ENCODE results near the gene TTC7B. TPM values are rescaled to one million over a fixed set of nuclear protein-coding genes. Genes with fewer than 3 reads are reported as not detected.
A peak's percentile ranks its signal among the peaks of the same experiment; 100 is the strongest.

TTC7B gene
- total and polyA plus RNA-seq, 12 donors: 10.0 to 58.4 (median 24.7) TPM

DNA sequence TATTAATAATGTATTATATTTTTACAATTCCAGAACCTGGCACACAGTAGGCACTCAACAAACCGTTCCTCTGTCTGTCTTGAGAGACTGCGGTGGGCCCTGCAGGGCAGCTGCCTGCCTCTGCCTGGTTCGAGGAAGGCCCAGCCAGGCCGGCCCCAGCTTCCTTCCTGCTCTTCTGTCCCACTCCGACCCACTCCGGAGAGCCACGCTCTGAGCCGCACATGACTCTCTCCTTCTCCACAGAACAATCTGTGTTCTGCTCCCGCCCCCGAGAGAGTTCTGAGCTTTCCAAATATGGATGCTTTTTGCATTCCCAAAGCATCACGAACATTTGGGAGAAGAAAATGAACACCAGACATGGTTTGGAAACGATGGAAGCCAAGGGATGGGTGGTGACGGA, 57.3 kb downstream of the TTC7B start:
- peak; percentile 35 to 69 (median 45) for DNase-seq
- Histone ChIP-seq H3K27me3 (no peaks in the 10 kb centered on the region), H3K9me3 (replicated peaks in 1 of 3) (no peaks in the 10 kb centered on the region), H3K4me1 (replicated peaks in 1 of 2) (peaks cover 9 to 13% of the 10 kb centered on the region in 2 donors), H3K36me3 (replicated peaks in 1 of 2) (no peaks in the 10 kb centered on the region), H3K27ac (peak overlapping the region in 4 of 5 donors; percentile 26 to 90 (median 80)), H3K4me3 (peak overlapping the region in 2 of 4 donors; percentile 22 to 50)
- WGBS, 4 donors: 46 to 64% (median 57%) methylated on average over 13 of the region's 13 CpGs
- intact Hi-C loops (cut with DNase I): loop anchor here in 1 of 2 donors (5.0 to 10.0 kb wide), 2 partner anchors 362 to 454 kb away; partner anchors contain the start of gene CALM1
- TF ChIP-seq CTCF (IDR thresholded peaks at IDR 0.05) (no peak), POLR2A (IDR thresholded peaks at IDR 0.05) (no peak)

DNA sequence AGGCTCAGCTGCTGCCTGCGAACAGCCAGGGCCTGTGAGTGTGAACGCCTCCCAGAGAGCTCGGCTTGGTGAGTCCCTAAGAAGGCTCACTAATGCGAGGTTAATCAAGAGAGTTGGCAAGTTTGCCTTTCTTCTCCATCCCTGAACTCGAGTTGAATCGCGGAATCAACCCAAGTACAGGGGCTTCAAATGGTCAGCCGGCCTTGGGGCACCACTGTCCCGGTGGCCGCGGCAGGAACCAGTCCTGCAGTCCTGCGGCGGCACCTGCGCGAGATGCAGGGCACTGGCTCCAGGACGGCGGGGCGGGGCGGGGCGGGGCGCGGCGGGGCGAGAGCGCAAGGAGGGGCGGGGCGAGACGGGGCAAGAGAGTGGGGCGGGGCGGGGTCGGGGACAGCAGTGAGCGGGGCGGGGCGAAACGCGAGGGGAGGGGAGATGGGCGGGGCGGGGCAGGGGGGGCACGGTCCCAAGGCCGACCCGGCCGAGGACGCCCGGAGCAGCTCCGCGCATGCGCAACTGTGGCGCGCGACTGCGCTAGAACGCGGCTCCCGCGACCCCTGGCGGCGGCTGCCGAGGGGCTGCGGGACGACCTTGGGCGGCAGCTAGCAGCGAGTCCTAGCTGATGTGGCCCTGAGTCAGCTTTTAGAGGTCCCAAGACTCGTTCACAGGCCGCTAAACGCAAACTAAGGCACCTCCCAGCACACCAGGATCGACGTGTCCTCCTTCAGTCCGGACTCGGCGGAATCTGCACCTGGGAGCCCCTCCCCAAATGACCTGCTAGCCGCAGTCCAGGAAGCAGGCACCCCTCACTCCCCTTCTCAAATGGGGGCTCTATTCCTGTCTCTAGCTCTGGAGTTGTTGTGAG, 58.0 kb downstream of the TTC7B start:
- TF ChIP-seq CTCF (IDR thresholded peaks at IDR 0.05) (peak; percentile 57 to 95 (median 83)), POLR2A (IDR thresholded peaks at IDR 0.05) (peak; percentile 49 to 55)
- peak overlapping the region in 4 of 5 donors; percentile 26 to 90 (median 80) for H3K27ac ChIP-seq
- peak; percentile 89 to 94 (median 93) for DNase-seq
- WGBS, 4 donors: 1 to 2% (median 1%) methylated on average over 17 to 70 of the region's 71 CpGs
- H3K4me1 ChIP-seq (replicated peaks in 1 of 2): peaks cover 9 to 13% of the 10 kb centered on the region in 2 donors
- H3K27me3 ChIP-seq: no peaks in the 10 kb centered on the region
- no peaks in the 10 kb centered on the region for H3K36me3 ChIP-seq (replicated peaks in 1 of 2)
- intact Hi-C loops (cut with DNase I): loop anchor here in 1 of 2 donors (5.0 to 10.0 kb wide), 2 partner anchors 361 to 453 kb away; partner anchors contain the start of gene CALM1
- no peaks in the 10 kb centered on the region for H3K9me3 ChIP-seq (replicated peaks in 1 of 3)
- H3K4me3 ChIP-seq: peak overlapping the region in 2 of 4 donors; percentile 22 to 66

- intact Hi-C loops (cut with DNase I): loop anchor here in 1 of 2 donors (5.0 to 10.0 kb wide), 2 partner anchors 360 to 453 kb away; partner anchors contain the start of gene CALM1
- peaks cover 9 to 13% of the 10 kb centered on the region in 2 donors for H3K4me1 ChIP-seq (replicated peaks in 1 of 2)
These were observed 58.8 kb downstream of the TTC7B start for GRCh38 chr14:90757452-90757851.

More at GRCh38 chr14:90757452-90757851, 58.8 kb downstream of the TTC7B start:
- TF ChIP-seq POLR2A (IDR thresholded peaks at IDR 0.05) (no peak), CTCF (IDR thresholded peaks at IDR 0.05) (no peak)
- Histone ChIP-seq H3K27ac (peak overlapping the region in 2 of 5 donors; percentile 68 to 77), H3K27me3 (no peaks in the 10 kb centered on the region), H3K4me3 (peak overlapping the region in 1 of 4 donors; percentile 66), H3K36me3 (replicated peaks in 1 of 2) (no peaks in the 10 kb centered on the region), H3K9me3 (replicated peaks in 1 of 3) (no peaks in the 10 kb centered on the region)
- peak in 1 of 7 donors; percentile 23 for DNase-seq
- WGBS, 4 donors: 59 to 66% (median 65%) methylated on average over 3 of the region's 3 CpGs

Measured in adrenal gland (tissue), 12 donors.